GM23338 (cell line): ENCODE measurements around the gene PTCD3. TPM values are rescaled to one million over a fixed set of nuclear protein-coding genes. Genes with fewer than 3 reads are reported as not detected.

Experiments
- ATAC-seq: fragments of 200-7000 bp; cut with Tn5 transposase; 3 replicates; pipeline ENCODE4 v1.9.1; 2020
- DNase-seq: peaks from one replicate; pipeline ENCODE4 v3.0.0-alpha.2; 2015; ENCODE audit warnings: low spot score
- H2AFZ ChIP-seq: fragments of 200-600 bp; sonication (generic); 2 replicates; pipeline ENCODE4 v1.8.0; 2016; ENCODE audit warnings: antibody characterized with exemption, mild to moderate bottlenecking, moderate library complexity
- H3F3A ChIP-seq: fragments of 200-600 bp; sonication (generic); replicated peaks from 2 replicates; pipeline ENCODE4 v1.8.0; 2017; ENCODE audit warnings: antibody characterized with exemption, mixed run types, low read depth
- H3K27ac ChIP-seq: fragments of 200-600 bp; sonication (generic); 2 replicates; pipeline ENCODE4 v1.6.1; 2016; ENCODE audit warnings: low read depth
- H3K27me3 ChIP-seq: fragments of 200-600 bp; sonication (generic); 2 replicates; pipeline ENCODE4 v1.8.0; 2016; ENCODE audit warnings: mild to moderate bottlenecking, mixed run types, moderate library complexity; ENCODE audit not compliant: insufficient read depth
- H3K36me3 ChIP-seq: fragments of 200-600 bp; sonication (generic); 2 replicates; pipeline ENCODE4 v1.8.0; 2016; ENCODE audit warnings: mild to moderate bottlenecking; ENCODE audit not compliant: insufficient read depth
- H3K4me1 ChIP-seq: fragments of 200-600 bp; sonication (generic); 2 replicates; pipeline ENCODE4 v1.8.0; 2016; ENCODE audit warnings: mild to moderate bottlenecking, moderate library complexity; ENCODE audit not compliant: insufficient read depth
- H3K4me2 ChIP-seq: fragments of 200-600 bp; sonication (generic); 2 replicates; pipeline ENCODE4 v1.7.1; 2017; ENCODE audit warnings: mixed run types
- H3K4me3 ChIP-seq: fragments of 200-600 bp; sonication (generic); 2 replicates; pipeline ENCODE4 v1.6.1; 2016; ENCODE audit warnings: mixed run types
- H3K79me2 ChIP-seq: fragments of 200-600 bp; sonication (generic); replicated peaks from 2 replicates; pipeline ENCODE4 v1.8.0; 2017; ENCODE audit warnings: mild to moderate bottlenecking; ENCODE audit not compliant: insufficient read depth
- H3K9me2 ChIP-seq: fragments of 200-600 bp; sonication (generic); 2 replicates; pipeline ENCODE4 v1.8.0; 2017; ENCODE audit not compliant: insufficient read depth
- H4K20me1 ChIP-seq: fragments of 200-600 bp; sonication (generic); replicated peaks from 2 replicates; pipeline ENCODE4 v1.8.0; 2017; ENCODE audit warnings: mild to moderate bottlenecking; ENCODE audit not compliant: insufficient read depth
- H3K27ac Mint-ChIP-seq: 2 replicates; pipeline ENCODE4 v1.8.0; 2020; ENCODE audit warnings: inconsistent platforms, mild to moderate bottlenecking, moderate library complexity, mixed read lengths
- H3K27me3 Mint-ChIP-seq: 3 replicates; pipeline ENCODE4 v1.8.0; 2022; ENCODE audit warnings: low read depth, mild to moderate bottlenecking, moderate library complexity, mixed read lengths, inconsistent platforms; ENCODE audit not compliant: insufficient read depth, poor library complexity
- H3K36me3 Mint-ChIP-seq: 3 replicates; pipeline ENCODE4 v1.8.0; 2021; ENCODE audit warnings: low read depth, mild to moderate bottlenecking, inconsistent platforms, moderate library complexity, mixed read lengths
- H3K4me1 Mint-ChIP-seq: 3 replicates; pipeline ENCODE4 v1.8.0; 2020; ENCODE audit warnings: mild to moderate bottlenecking, inconsistent platforms, mixed read lengths
- H3K4me3 Mint-ChIP-seq: 3 replicates; pipeline ENCODE4 v1.8.0; 2021; ENCODE audit warnings: moderate library complexity, mild to moderate bottlenecking, inconsistent platforms, mixed read lengths
- H3K9me3 Mint-ChIP-seq: 3 replicates; pipeline ENCODE4 v1.8.0; 2020; ENCODE audit warnings: moderate library complexity, mild to moderate bottlenecking, inconsistent platforms, mixed read lengths
- CTCF ChIP-seq, 2 experiments: fragments of 200-600 bp in 1 of 2; sonication (generic) in 1 of 2; conservative IDR thresholded peaks; 2 replicates each; pipeline versions ENCODE4 v1.5.1 to v1.6.1; 2016 to 2017; ENCODE audit warnings: antibody characterized with exemption in 2 of 2, low read depth in 2 of 2, mild to moderate bottlenecking in 2 of 2, moderate library complexity in 1 of 2
- ETS1 ChIP-seq: IDR thresholded peaks from 2 replicates; pipeline ENCODE4 v1.6.1; 2016; ENCODE audit warnings: antibody characterized with exemption
- JUNB ChIP-seq: IDR thresholded peaks from one replicate; pipeline ENCODE4 v1.6.1; 2016; ENCODE audit warnings: antibody characterized with exemption; ENCODE audit not compliant: unreplicated experiment
- REST ChIP-seq: IDR thresholded peaks from one replicate; pipeline ENCODE4 v1.6.1; 2018; ENCODE audit warnings: antibody characterized with exemption; ENCODE audit not compliant: unreplicated experiment
- STAT1 ChIP-seq: IDR thresholded peaks from one replicate; pipeline ENCODE4 v1.6.1; 2016; ENCODE audit warnings: antibody characterized with exemption; ENCODE audit not compliant: unreplicated experiment
- ZNF331 ChIP-seq: fragments of 250-450 bp; sonication (Bioruptor Pico); IDR thresholded peaks from 2 replicates; pipeline ENCODE4 v1.5.0; 2020; ENCODE audit warnings: low read depth, mild to moderate bottlenecking, moderate library complexity
- polyA plus RNA-seq: library from polyadenylated mRNA; unstranded; fragments of >200 nt; fragmentation: Nextera tagmentation; extraction: Ambion mirVana; gene quantifications from 2 replicates; pipeline ENCODE4 v1.2.1, GENCODE V29; 2016
- total RNA-seq: library from RNA; depleted of rRNA; stranded (reverse); fragments of >200 nt; shearing (Covaris generic); gene quantifications from 2 replicates; pipeline ENCODE4 v1.2.3, GENCODE V29; 2014

The PTCD3 gene
- total and polyA plus RNA-seq, 2 experiments from 2014 or later: 140 to 223 TPM

GRCh38 chr2:86147793-86148192 is 41.8 kb downstream of the PTCD3 start (continued):
- TF ChIP-seq REST: no peak
- no peak for TF ChIP-seq CTCF (conservative IDR thresholded peaks at IDR 0.05; ENCODE audit: low read depth in 2 of 2)
- no peak for TF ChIP-seq JUNB
- no peak for TF ChIP-seq ETS1
- no peak for TF ChIP-seq ZNF331 (CRISPR knock-in tag)

- TF ChIP-seq JUNB: no peak
- no peak for TF ChIP-seq ZNF331 (CRISPR knock-in tag)
- TF ChIP-seq REST: no peak
- no peak for TF ChIP-seq STAT1
- Histone ChIP-seq H3K4me2 (no peak overlapping the region), H3F3A (no peaks in the 10 kb centered on the region), H3K9me2 (no peaks in the 10 kb centered on the region), H3K27me3 (no peaks in the 10 kb centered on the region), H3K27ac (no peak overlapping the region), H3K4me3 (no peak overlapping the region), H3K4me1 (no peaks in the 10 kb centered on the region), H2AFZ (no peak overlapping the region), H3K36me3 (peaks cover 52% of the 10 kb centered on the region), H3K79me2 (no peaks in the 10 kb centered on the region), H4K20me1 (peaks cover 20% of the 10 kb centered on the region)
- Mint-ChIP-seq H3K36me3 (peaks cover 65% of the 10 kb centered on the region), H3K27me3 (no peaks in the 10 kb centered on the region), H3K27ac (no peak overlapping the region), H3K4me1 (no peaks in the 10 kb centered on the region), H3K4me3 (no peak overlapping the region), H3K9me3 (no peaks in the 10 kb centered on the region)
- ATAC-seq (no peak), DNase-seq (no peak)
These were observed 44.5 kb downstream of the PTCD3 start for GRCh38 chr2:86150502-86150901.
